OCI-LY7 (cell line): ENCODE data around the gene TANGO2. TPM values are rescaled to one million over a fixed set of nuclear protein-coding genes. Genes with fewer than 3 reads are reported as not detected.

Source experiments
- BruUV-seq: library from RNA; stranded (reverse); fragments of 400-500 nt; replicated peaks from 2 replicates; lab custom pipeline; 2021; lab: Mats Ljungman, UMichigan
- CTCF ChIA-PET: fragments of 300-600 bp; sonication (Branson Sonifier 250); formaldehyde crosslinking; loops from one replicate; lab custom pipeline; 2022; ENCODE audit warnings: antibody characterized with exemption; ENCODE audit not compliant: unreplicated experiment; lab: Charles Lee
- POLR2A ChIA-PET: fragments of 300-600 bp; sonication (Branson Sonifier 250); formaldehyde crosslinking; loops from one replicate; lab custom pipeline; 2022; ENCODE audit warnings: antibody characterized with exemption; lab: Charles Lee
- DNase-seq: peaks from one replicate; pipeline ENCODE4 v3.0.0-alpha.2; 2015; ENCODE audit warnings: low spot score
- H2AFZ ChIP-seq: fragments of 200-600 bp; sonication (generic), shearing (Covaris generic); 2 replicates; pipeline ENCODE4 v1.6.1; 2014; ENCODE audit warnings: mild to moderate bottlenecking, antibody characterized with exemption, low read length, moderate library complexity
- H3K27ac ChIP-seq: fragments of 200-600 bp; sonication (generic); 2 replicates; pipeline ENCODE4 v1.5.1; 2014; ENCODE audit warnings: mixed run types, low read depth, mild to moderate bottlenecking, moderate library complexity, low read length, inconsistent platforms; ENCODE audit not compliant: poor library complexity, severe bottlenecking
- H3K36me3 ChIP-seq: fragments of 200-600 bp; sonication (generic); 2 replicates; pipeline ENCODE4 v1.6.1; 2014; ENCODE audit warnings: mild to moderate bottlenecking, antibody characterized with exemption, low read length, moderate library complexity, mixed read lengths; ENCODE audit not compliant: insufficient read depth
- H3K4me1 ChIP-seq: fragments of 200-600 bp; sonication (generic); 2 replicates; pipeline ENCODE4 v1.5.1; 2014; ENCODE audit warnings: mild to moderate bottlenecking, low read length; ENCODE audit not compliant: insufficient read depth, poor library complexity, severe bottlenecking
- H3K4me2 ChIP-seq: fragments of 200-600 bp; sonication (generic); 2 replicates; pipeline ENCODE4 v1.6.1; 2014; ENCODE audit warnings: mild to moderate bottlenecking, low read length
- H3K4me3 ChIP-seq: fragments of 200-600 bp; sonication (generic); 2 replicates; pipeline ENCODE4 v1.5.1; 2014; ENCODE audit warnings: mild to moderate bottlenecking, low read depth, low read length; ENCODE audit not compliant: poor library complexity, severe bottlenecking
- H3K79me2 ChIP-seq: fragments of 200-600 bp; sonication (generic); 2 replicates; pipeline ENCODE4 v1.6.1; 2016; ENCODE audit warnings: low read depth, mild to moderate bottlenecking, low read length, moderate library complexity, mixed read lengths; ENCODE audit not compliant: insufficient read depth
- H3K9me2 ChIP-seq: fragments of 200-600 bp; sonication (generic); 2 replicates; pipeline ENCODE4 v1.6.1; 2016; ENCODE audit warnings: mild to moderate bottlenecking, low read length, mixed read lengths; ENCODE audit not compliant: insufficient read depth
- H3K9me3 ChIP-seq: fragments of 200-600 bp; sonication (generic); 2 replicates; pipeline ENCODE4 v1.6.1; 2014; ENCODE audit warnings: mild to moderate bottlenecking, mixed run types, low read length, mixed read lengths
- H4K20me1 ChIP-seq: fragments of 200-600 bp; sonication (generic); 2 replicates; pipeline ENCODE4 v1.6.1; 2014; ENCODE audit warnings: mild to moderate bottlenecking, antibody characterized with exemption, low read length, moderate library complexity, mixed read lengths; ENCODE audit not compliant: insufficient read depth
- CTCF ChIP-seq: fragments of 200-600 bp; sonication (generic); conservative IDR thresholded peaks from 2 replicates; pipeline ENCODE4 v1.5.1; 2014; ENCODE audit warnings: mild to moderate bottlenecking, antibody characterized with exemption, low read length, moderate library complexity, mixed read lengths
- EZH2phosphoT487 ChIP-seq: fragments of 200-600 bp; sonication (generic); IDR thresholded peaks from 2 replicates; pipeline ENCODE4 v1.6.1; 2018; ENCODE audit warnings: low read depth, borderline replicate concordance, mild to moderate bottlenecking, mixed run types, antibody characterized with exemption, low read length, moderate library complexity, mixed read lengths
- intact Hi-C: fragments of 100-400 bp; cut with micrococcal nuclease; formaldehyde crosslinking; loops from one replicate; pipeline ENCODE4 v1.10.0; 2022; ENCODE audit not compliant: unreplicated experiment
- total RNA-seq, 2 experiments: library from RNA; depleted of rRNA in 1 of 2; stranded (reverse); fragments of >200 nt in 1 of 2; shearing (Covaris generic) in 1 of 2; gene quantifications; 2 replicates each; pipeline ENCODE4 v1.2.3, GENCODE V29; 2014 to 2022

TANGO2 gene
- total RNA-seq, 2 experiments from 2014 or later: 18.3 to 23.3 TPM

- intact Hi-C loops: loop anchor here (1.0 kb wide), 1 partner anchor 141 kb away; no protein-coding TSS in a partner anchor
- POLR2A ChIA-PET: interaction anchor here (0.6 kb wide), 1 partner anchor 169 kb away, joined by 3 read pairs; no protein-coding TSS in a partner anchor
Measured at GRCh38 chr22:20111045-20111688, 90.3 kb downstream of the TANGO2 start.

DNA sequence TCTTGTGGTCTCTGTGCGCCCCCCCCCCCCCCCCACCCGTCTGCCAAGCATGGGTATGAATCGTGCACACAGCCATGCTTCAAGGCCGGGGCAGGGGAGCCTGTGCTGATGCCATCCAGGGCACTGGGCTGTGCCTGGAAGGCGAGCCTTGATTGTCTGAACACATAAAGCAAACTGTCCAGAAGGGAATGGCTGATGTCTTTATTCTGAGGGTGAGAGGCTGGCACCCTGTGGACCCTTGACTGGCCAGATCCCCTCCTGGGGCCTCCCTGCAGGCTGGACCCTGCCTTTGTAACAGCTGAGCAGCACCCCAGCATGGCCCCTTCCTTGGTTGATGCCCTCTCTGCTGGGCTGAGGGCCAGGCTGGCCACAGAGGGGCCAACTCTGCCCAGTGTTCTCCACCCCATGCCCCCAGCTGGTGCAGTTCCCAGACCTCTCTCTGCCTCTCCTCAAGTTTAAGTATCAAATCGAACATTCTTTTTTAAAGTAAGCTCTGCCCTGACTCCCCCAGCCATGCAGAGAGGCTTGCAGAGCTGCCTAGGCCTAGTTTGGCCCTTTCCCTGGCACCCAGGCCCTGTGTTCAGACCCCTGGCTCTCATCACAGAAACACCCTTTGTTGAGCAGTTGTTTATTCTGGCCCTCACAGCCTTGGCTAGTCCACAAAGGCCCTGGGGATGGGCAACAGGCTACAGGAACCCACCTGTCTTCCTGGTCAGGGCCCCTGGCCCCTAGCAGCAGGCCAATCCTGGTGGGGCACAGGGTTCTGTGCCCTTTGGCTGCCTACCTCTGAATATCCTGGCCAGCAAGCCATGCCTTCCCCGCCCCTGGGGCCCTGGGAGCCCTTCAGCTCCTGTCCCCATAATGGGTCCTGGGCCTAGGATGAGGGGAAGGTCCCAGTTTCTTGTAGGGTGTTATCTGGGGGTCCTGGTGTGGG, 91.0 kb downstream of the TANGO2 start:
- Histone ChIP-seq H3K79me2 (peaks cover 20% of the 10 kb centered on the region; the same call in 1 of the 2 replicates), H3K36me3 (peaks cover 90% of the 10 kb centered on the region), H3K9me2 (no peaks in the 10 kb centered on the region), H3K4me1 (peaks cover 32% of the 10 kb centered on the region), H3K9me3 (no peaks in the 10 kb centered on the region), H2AFZ (no peak overlapping the region), H4K20me1 (no peaks in the 10 kb centered on the region), H3K27ac (peak overlapping the region; percentile 84), H3K4me2 (peak overlapping the region; percentile 33; the same call in 1 of the 2 replicates), H3K4me3 (no peak overlapping the region)
- CTCF ChIA-PET: no interaction called here
- intact Hi-C loops: loop anchor here (1.0 kb wide), 1 partner anchor 142 kb away; no protein-coding TSS in a partner anchor
- TF ChIP-seq EZH2phosphoT487 (no peak), CTCF (no peak)
- BruUV-seq: no TSS peak
- POLR2A ChIA-PET: no interaction called here
- DNase-seq: no peak

More at GRCh38 chr22:20111045-20111688, 90.3 kb downstream of the TANGO2 start:
- peak; percentile 67 for DNase-seq
- Histone ChIP-seq H3K9me3 (no peaks in the 10 kb centered on the region), H3K4me1 (peaks cover 32% of the 10 kb centered on the region), H2AFZ (no peak overlapping the region), H3K9me2 (no peaks in the 10 kb centered on the region), H3K27ac (peak overlapping the region; percentile 84), H4K20me1 (no peaks in the 10 kb centered on the region), H3K79me2 (peaks cover 12% of the 10 kb centered on the region; the same call in 1 of the 2 replicates), H3K4me2 (peak overlapping the region; percentile 18; the same call in 1 of the 2 replicates), H3K4me3 (no peak overlapping the region), H3K36me3 (peaks cover 98% of the 10 kb centered on the region)
- CTCF ChIA-PET: interaction anchor here (0.5 kb wide), 1 partner anchor 149 kb away, joined by 9 read pairs; no protein-coding TSS in a partner anchor
- TF ChIP-seq CTCF: peak; percentile 79
- TF ChIP-seq EZH2phosphoT487: no peak
- BruUV-seq: no TSS peak
